DND-41 (cell line): ENCODE data around the gene DDIT4.

ENCODE experiments used
- ATAC-seq: fragments of 200-7000 bp; cut with Tn5 transposase; 3 replicates; pipeline ENCODE4 v1.9.1; 2021; ENCODE audit warnings: low read depth; ENCODE audit not compliant: insufficient read depth
- DNase-seq: peaks from one replicate; pipeline ENCODE4 v3.0.0-alpha.2; 2020
- H2AFZ ChIP-seq: 2 replicates; pipeline ENCODE4 v1.6.0; 2012; ENCODE audit warnings: low read depth, low read length
- H3K27ac ChIP-seq: 2 replicates; pipeline ENCODE4 v1.5.1; 2012; ENCODE audit warnings: low read length, inconsistent platforms
- H3K27me3 ChIP-seq: fragments of 200-600 bp; sonication (generic); 2 replicates; pipeline ENCODE4 v1.6.0; 2012; ENCODE audit warnings: low read length, mild to moderate bottlenecking, inconsistent platforms; ENCODE audit not compliant: insufficient read depth, poor library complexity
- H3K36me3 ChIP-seq: 2 replicates; pipeline ENCODE4 v1.5.1; 2012; ENCODE audit warnings: low read length, inconsistent platforms; ENCODE audit not compliant: insufficient read depth
- H3K4me1 ChIP-seq: 2 replicates; pipeline ENCODE4 v1.5.1; 2012; ENCODE audit warnings: mild to moderate bottlenecking, low read length; ENCODE audit not compliant: insufficient read depth
- H3K4me2 ChIP-seq: 2 replicates; pipeline ENCODE4 v1.6.0; 2012; ENCODE audit warnings: mild to moderate bottlenecking, moderate library complexity, low read length, inconsistent platforms; ENCODE audit not compliant: insufficient read depth
- H3K4me3 ChIP-seq, 2 experiments: fragments of 200-600 bp in 1 of 2; shearing (Covaris generic) in 1 of 2; 2 replicates each; pipeline ENCODE4 v1.5.1; 2012 to 2016; ENCODE audit warnings: inconsistent platforms in 2 of 2, low read length in 2 of 2, mild to moderate bottlenecking in 2 of 2, low read depth in 1 of 2, moderate library complexity in 1 of 2
- H3K79me2 ChIP-seq: 2 replicates; pipeline ENCODE4 v1.6.0; 2012; ENCODE audit warnings: low read length, inconsistent platforms; ENCODE audit not compliant: insufficient read depth
- H3K9ac ChIP-seq: 2 replicates; pipeline ENCODE4 v1.6.0; 2012; ENCODE audit warnings: low read depth, mild to moderate bottlenecking, inconsistent platforms, low read length, moderate library complexity
- H3K9me3 ChIP-seq: 2 replicates; pipeline ENCODE4 v1.5.1; 2012; ENCODE audit warnings: low read length, moderate library complexity, mild to moderate bottlenecking, inconsistent platforms; ENCODE audit not compliant: insufficient read depth, severe bottlenecking
- H4K20me1 ChIP-seq: 2 replicates; pipeline ENCODE4 v1.6.0; 2012; ENCODE audit warnings: low read length; ENCODE audit not compliant: insufficient read depth
- CTCF ChIP-seq: IDR thresholded peaks from 2 replicates; pipeline ENCODE4 v1.5.1; 2012; ENCODE audit warnings: borderline replicate concordance, low read length, moderate library complexity, mild to moderate bottlenecking; ENCODE audit not compliant: poor library complexity, severe bottlenecking; ENCODE audit errors: extremely low read depth
- EZH2 ChIP-seq: IDR thresholded peaks from 3 replicates; pipeline ENCODE4 v1.6.1; 2012; ENCODE audit warnings: borderline replicate concordance, low read depth, mild to moderate bottlenecking, moderate library complexity, low read length, inconsistent platforms; ENCODE audit not compliant: severe bottlenecking

Gene DDIT4

GRCh38 chr10:72310636-72311035 is 36.9 kb downstream of the DDIT4 start:
- H2AFZ ChIP-seq = no peak overlapping the region

GRCh38 chr10:72311667-72312066 is 37.9 kb downstream of the DDIT4 start:
- Histone ChIP-seq H3K9ac (no peak overlapping the region), H3K79me2 (no peaks in the 10 kb centered on the region), H3K27ac (0 out of 2 replicates have a peak overlapping the region, but pooled peaks have one; percentile 24), H3K9me3 (no peaks in the 10 kb centered on the region), H3K4me2 (no peak overlapping the region), H3K4me3 (no peak overlapping the region), H2AFZ (no peak overlapping the region), H4K20me1 (no peaks in the 10 kb centered on the region), H3K36me3 (no peaks in the 10 kb centered on the region), H3K27me3 (no peaks in the 10 kb centered on the region), H3K4me1 (peaks cover 55% of the 10 kb centered on the region)
- DNase-seq (no peak), ATAC-seq (no peak)
- TF ChIP-seq CTCF (no peak), EZH2 (no peak)

More at GRCh38 chr10:72310636-72311035, 36.9 kb downstream of the DDIT4 start:
- no peak for TF ChIP-seq EZH2
- TF ChIP-seq CTCF = no peak
- H3K27ac ChIP-seq = peak overlapping the region; percentile 63
- no peaks in the 10 kb centered on the region for H3K79me2 ChIP-seq
- H3K4me2 ChIP-seq = no peak overlapping the region
- no peaks in the 10 kb centered on the region for H4K20me1 ChIP-seq
- H3K36me3 ChIP-seq = no peaks in the 10 kb centered on the region
- peaks cover 54% of the 10 kb centered on the region for H3K4me1 ChIP-seq
- no peak overlapping the region for H3K9ac ChIP-seq
- no peaks in the 10 kb centered on the region for H3K27me3 ChIP-seq
- H3K9me3 ChIP-seq = no peaks in the 10 kb centered on the region
- ATAC-seq (no peak), DNase-seq (no peak)
- no peak overlapping the region for H3K4me3 ChIP-seq

DNA sequence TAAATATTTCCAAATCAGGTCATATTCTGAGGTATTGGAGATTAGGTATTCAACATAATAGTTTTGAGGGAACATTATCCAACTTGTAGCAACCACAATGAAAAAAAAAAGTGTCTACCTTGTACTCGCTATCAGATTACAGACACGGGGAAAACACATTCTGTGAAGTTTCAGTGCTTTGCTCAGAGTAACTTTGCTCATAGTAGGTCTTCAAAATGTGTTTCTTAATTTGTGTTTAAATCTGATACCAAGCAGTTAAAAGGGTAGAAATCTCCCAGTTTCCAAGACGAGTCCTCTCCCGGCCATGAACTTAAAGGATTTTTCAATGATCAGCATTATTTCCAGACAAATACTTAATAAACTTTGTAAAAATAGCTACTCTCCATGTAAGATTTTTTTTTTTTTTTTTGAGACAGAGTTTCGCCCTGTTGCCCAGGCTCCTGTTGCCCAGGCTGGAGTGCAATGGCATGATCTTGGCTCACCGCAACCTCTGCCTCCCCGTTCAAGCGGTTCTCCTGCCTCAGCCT is 39.2 kb downstream of the DDIT4 start:
- Histone ChIP-seq H3K9ac (no peak overlapping the region), H3K27me3 (no peaks in the 10 kb centered on the region), H3K27ac (no peak overlapping the region), H2AFZ (no peak overlapping the region), H4K20me1 (no peaks in the 10 kb centered on the region), H3K9me3 (no peaks in the 10 kb centered on the region), H3K4me2 (no peak overlapping the region), H3K4me1 (peaks cover 57% of the 10 kb centered on the region), H3K4me3 (no peak overlapping the region), H3K36me3 (no peaks in the 10 kb centered on the region), H3K79me2 (no peaks in the 10 kb centered on the region)
- DNase-seq = no peak
- ATAC-seq = no peak
- TF ChIP-seq EZH2 = no peak
- TF ChIP-seq CTCF = no peak

DNA sequence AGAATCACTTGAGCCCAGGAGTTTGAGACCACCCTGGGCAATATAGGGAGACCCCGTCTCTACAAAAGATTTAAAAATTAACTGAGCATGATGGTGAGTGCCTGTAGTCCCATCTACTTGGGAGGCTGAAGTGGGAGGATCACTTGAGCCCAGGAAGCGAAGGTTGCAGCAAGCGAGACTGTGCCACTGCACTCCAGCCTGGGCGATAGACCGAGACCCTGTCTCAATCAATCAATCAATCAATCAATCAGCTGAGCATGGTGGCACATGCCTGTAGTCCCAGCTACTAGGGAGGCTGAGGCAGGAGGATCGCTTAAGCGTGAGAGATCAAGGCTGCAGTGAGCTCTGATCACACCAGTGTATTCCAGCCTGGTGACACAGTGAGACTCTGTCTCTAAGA is 40.5 kb downstream of the DDIT4 start:
- H4K20me1 ChIP-seq = no peaks in the 10 kb centered on the region
- H3K79me2 ChIP-seq = peaks cover 9% of the 10 kb centered on the region
- no peaks in the 10 kb centered on the region for H3K36me3 ChIP-seq
- TF ChIP-seq CTCF (no peak), EZH2 (no peak)
- H3K27me3 ChIP-seq = no peaks in the 10 kb centered on the region
- peaks cover 57% of the 10 kb centered on the region for H3K4me1 ChIP-seq
- H3K4me3 ChIP-seq = no peak overlapping the region
- H3K9me3 ChIP-seq = no peaks in the 10 kb centered on the region
- no peak overlapping the region for H3K9ac ChIP-seq
- no peak overlapping the region for H2AFZ ChIP-seq
- H3K27ac ChIP-seq = no peak overlapping the region
- DNase-seq (no peak), ATAC-seq (no peak)
- no peak overlapping the region for H3K4me2 ChIP-seq
